ENCODE data around the gene CDH26.

The CDH26 gene

DNA sequence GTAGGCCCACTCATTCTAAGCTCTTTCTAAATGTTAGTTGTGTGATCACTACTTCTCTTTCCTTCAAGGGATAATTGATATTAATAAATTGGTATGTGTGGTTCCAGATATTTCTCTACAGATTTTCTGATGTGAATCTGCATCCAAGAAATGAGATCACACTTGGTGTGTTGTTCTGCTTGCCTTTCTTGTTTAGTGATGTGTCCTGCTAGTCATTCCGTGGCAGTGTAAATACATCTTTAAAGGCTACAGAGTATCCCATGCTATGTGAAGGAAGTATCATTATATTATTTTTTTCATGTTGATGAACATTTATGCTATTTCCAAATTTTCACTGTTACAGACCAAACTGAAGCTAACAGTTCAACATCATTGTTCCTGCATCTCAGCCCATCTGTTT lies 13.2 kb downstream of the CDH26 start:
- H3K27ac ChIP-seq: no peak overlapping the region
- TF ChIP-seq ZFX (IDR thresholded peaks at IDR 0.05): no peak
- TF ChIP-seq, protein P1, sequence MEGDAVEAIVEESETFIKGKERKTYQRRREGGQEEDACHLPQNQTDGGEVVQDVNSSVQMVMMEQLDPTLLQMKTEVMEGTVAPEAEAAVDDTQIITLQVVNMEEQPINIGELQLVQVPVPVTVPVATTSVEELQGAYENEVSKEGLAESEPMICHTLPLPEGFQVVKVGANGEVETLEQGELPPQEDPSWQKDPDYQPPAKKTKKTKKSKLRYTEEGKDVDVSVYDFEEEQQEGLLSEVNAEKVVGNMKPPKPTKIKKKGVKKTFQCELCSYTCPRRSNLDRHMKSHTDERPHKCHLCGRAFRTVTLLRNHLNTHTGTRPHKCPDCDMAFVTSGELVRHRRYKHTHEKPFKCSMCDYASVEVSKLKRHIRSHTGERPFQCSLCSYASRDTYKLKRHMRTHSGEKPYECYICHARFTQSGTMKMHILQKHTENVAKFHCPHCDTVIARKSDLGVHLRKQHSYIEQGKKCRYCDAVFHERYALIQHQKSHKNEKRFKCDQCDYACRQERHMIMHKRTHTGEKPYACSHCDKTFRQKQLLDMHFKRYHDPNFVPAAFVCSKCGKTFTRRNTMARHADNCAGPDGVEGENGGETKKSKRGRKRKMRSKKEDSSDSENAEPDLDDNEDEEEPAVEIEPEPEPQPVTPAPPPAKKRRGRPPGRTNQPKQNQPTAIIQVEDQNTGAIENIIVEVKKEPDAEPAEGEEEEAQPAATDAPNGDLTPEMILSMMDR (conservative IDR thresholded peaks at IDR 0.05): no peak

DNA sequence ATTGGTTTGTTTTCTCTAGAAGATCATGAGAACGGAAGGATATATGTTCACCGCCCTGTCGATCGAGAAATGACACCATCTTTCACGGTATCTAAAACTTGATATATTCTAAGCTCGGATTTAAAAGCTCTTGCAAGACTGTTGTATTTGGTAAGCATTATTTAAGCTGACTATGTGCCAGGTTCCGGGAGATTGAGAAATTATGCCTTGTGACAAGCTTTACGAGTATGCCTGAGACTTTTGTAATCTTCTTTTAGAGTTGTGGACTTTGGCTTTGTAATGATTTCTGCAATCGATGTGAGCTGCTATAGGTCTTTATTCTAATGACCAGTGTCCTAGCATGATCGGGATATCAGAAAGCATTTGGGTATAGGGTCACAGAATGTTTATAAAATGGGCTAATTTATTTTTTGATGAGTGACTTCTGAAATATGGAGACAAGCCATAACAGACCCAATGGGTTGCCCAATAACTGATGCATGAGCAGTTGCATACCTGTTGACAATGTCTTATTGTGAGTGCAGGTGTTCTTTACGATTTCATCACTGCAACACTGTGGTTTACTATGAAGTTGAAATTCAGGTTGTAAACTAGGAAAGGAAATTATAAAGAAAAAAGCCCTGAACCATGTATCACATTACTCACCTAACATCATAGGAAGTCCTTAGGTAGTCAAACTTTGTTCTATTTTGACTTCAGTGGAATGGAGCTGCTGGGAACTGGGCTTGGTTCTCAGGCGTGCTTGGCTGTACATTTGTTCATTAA lies 14.0 kb downstream of the CDH26 start:
- TF ChIP-seq, protein P1 (conservative IDR thresholded peaks at IDR 0.05): no peak
- H3K27ac ChIP-seq: no peak overlapping the region

DNA sequence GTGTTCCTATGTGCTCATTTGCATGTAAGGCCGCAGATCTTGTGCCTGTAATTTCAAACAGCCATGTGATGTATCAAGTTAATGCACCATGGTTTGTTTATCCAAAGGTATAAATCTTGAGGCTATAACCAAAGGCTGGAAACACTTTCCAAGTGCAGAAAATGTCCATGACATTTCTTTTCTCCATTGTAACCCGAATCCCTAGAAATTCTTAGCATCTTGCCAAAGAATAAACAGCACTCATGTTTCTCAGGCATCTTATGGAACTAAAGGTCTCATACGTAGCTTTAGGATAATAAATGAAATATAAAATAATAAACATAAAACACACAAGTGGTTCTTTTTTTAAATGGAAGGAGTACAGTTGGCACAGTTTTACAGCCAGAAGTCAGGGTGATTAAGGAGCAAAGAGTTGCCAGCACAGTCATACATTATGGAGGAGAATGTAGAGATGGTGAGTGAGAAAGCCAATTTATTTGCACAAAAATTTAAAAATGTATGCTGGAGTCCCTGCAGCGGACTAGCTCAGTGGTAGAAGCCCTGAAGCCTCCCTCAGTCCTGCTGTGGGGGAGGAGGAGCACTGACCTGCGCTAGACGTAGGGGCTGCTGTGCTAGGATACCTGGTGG lies 18.0 kb downstream of the CDH26 start:
- no peak overlapping the region for H3K27ac ChIP-seq
- TF ChIP-seq, protein P1 (conservative IDR thresholded peaks at IDR 0.05): no peak
- no peak for TF ChIP-seq ZFX (IDR thresholded peaks at IDR 0.05)

DNA sequence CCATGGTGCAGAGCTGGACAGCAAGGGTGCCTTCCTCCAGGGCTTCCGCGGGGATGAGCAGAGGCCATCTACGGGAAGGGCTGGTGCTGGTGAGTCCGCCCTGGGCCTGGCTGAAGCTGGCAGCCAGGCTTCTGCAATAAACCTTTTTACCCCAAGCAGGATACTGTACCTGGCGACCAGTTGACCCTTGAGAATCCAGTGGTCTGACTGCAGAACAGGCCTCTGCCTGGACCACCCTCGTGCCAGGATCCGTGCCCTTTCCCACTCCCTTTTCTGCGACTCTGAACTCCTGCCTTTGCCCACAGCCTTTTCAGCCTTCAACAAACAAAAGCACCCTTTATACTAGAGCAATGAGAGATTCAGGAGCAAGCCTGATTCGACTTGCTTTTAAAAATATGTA lies 18.9 kb downstream of the CDH26 start:
- no peak for TF ChIP-seq ZFX (IDR thresholded peaks at IDR 0.05)
- TF ChIP-seq, protein P1 (conservative IDR thresholded peaks at IDR 0.05): no peak
- no peak overlapping the region for H3K27ac ChIP-seq

DNA sequence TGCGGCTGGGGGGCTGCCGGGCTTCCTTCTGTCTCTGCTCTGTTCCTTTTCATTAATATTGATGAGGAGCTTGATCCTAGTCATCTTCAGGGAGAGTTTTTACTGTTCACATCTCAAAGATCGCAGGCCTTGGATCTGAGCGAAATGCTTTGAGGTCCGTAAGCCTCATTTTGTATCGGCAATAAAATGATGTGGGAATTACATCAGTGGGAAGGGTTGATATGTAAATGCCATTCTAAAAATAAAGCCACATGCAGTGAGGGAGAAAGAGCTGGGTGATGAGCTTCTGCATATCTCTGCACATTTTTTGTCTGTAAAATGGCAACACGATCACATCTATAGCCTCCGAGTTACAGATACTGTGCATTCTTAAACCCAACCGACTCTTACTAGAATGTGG lies 24.9 kb downstream of the CDH26 start:
- TF ChIP-seq, protein P1 (conservative IDR thresholded peaks at IDR 0.05): no peak
- no peak for TF ChIP-seq ZFX (IDR thresholded peaks at IDR 0.05)
- no peak overlapping the region for H3K27ac ChIP-seq

DNA sequence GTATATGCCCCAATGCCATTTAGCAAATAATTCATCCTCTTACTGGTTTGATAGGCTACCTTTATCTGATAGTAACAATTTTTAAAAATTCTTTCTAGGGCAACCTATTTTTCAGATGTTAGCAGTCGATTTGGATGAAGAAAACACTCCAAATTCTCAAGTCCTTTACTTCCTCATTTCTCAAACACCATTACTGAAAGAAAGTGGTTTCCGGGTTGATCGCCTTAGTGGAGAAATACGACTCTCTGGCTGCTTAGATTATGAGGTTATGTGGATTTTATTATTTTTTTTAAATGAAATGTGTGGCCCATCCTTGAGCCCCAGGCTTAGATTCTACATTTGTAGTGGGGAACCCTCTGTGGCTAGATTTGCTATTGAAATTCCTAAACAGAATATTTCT lies 26.3 kb downstream of the CDH26 start:
- H3K27ac ChIP-seq: no peak overlapping the region
- no peak for TF ChIP-seq ZFX (IDR thresholded peaks at IDR 0.05)
- TF ChIP-seq, protein P1 (conservative IDR thresholded peaks at IDR 0.05): no peak

DNA sequence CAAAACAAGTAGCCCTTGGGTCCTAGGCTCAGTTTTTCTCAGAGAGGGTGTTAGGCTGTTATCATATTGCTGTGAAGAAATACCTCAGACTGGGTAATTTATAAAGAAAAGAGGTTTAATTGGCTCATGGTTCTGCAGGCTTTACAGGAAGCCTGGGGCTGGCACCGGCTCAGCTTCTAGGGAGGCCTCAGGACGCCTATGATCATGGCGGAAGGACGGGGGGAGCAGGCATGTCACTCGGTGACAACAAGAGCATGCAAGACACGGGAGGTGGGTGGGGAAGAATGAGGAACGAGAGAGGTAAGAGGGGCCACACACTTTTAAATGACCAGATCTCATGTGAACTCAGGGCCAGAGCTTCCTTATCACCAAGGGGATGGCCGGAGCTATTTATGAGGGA lies 26.9 kb downstream of the CDH26 start:
- no peak for TF ChIP-seq ZFX (IDR thresholded peaks at IDR 0.05)
- TF ChIP-seq, protein P1 (conservative IDR thresholded peaks at IDR 0.05): no peak
- H3K27ac ChIP-seq: no peak overlapping the region

Measured in C4-2B (cell line).